Astrocyte of the spinal cord (primary cell): Measurements from ENCODE around the gene UHRF1.
A peak's percentile ranks its signal among the peaks of the same experiment; 100 is the strongest.

Experiments
- DNase-seq: peaks from one replicate; pipeline ENCODE4 v3.0.0; 2011; ENCODE audit warnings: low read depth, low spot score
- H3K4me3 ChIP-seq: 2 replicates; pipeline ENCODE4 v1.5.1; 2011; ENCODE audit warnings: low read depth, mild to moderate bottlenecking, low read length, moderate library complexity
- CTCF ChIP-seq: IDR thresholded peaks from 2 replicates; pipeline ENCODE4 v1.5.1; 2012; ENCODE audit warnings: low read depth, mild to moderate bottlenecking, low read length, inconsistent platforms
- in situ Hi-C: cut with HindIII; loops from 2 replicates; pipeline ENCODE4 v1.10.0; 2017; ENCODE audit warnings: low sequenced_read_pairs

UHRF1 gene

DNA sequence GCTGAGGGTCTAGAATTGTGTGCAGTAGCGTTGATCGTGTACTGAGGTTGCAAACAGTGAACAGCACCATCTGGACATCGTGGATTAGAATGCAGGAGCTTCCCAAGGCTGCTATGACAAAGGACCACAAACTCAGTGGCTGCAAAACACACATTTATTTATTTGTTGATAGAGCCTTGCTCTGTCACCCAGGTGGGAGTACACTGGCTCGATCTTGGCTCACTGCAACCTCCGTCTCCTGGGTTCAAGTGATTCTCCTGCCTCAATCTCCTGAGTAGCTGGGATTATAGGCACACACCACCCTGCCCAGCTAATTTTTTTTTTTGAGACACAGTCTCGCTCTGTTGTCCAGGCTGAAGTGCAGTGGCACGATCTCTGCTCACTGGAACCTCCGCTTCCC lies 2.3 kb upstream of the UHRF1 start:
- in situ Hi-C loops, result no loop called here
- TF ChIP-seq CTCF, result no peak
- no peak overlapping the region for H3K4me3 ChIP-seq
- no peak for DNase-seq

DNA sequence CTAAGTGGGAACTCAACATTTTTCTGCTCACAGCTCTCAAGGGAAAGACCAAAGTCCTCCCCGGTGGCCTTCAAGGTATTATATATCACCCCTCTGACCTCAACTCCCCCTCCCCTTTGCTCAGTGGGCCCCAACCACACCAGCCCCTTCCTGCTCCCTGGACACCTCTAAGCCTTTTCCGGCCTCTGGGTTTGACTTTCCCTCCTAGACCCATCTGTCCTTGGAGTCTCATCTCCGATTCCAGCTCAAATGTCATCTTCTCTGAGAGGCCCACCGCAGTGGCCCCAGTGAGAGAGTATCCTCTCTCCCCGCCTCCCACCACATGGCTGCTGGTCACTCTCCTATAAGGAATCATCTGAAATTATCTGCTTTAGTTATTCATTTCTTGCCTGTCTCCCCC lies 941 bp upstream of the UHRF1 start:
- DNase-seq, result no peak
- in situ Hi-C loops, result no loop called here
- H3K4me3 ChIP-seq, result no peak overlapping the region
- TF ChIP-seq CTCF, result no peak

DNA sequence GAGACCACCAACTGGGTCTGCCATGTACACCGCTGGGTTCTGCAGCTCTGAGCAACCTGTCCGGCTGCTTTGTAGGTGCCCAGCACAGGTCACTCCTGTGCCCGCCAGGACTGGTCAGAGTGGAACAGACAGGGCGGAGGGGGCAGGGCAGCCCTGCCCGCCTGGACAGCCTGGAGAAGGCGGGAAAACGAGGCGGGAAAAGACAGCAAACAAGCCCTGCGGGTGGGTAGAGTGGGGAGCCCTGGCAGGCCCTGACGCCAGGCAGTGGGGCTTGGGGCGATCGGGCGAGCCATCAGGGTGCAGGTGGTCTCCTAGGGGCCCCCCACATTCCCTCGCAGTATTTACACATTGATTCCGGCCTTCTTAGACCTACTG lies 533 bp upstream of the UHRF1 start:
- DNase-seq, result no peak
- no peak overlapping the region for H3K4me3 ChIP-seq
- in situ Hi-C loops, result no loop called here
- no peak for TF ChIP-seq CTCF

- H3K4me3 ChIP-seq, result peak overlapping the region; percentile 50
- no peak for TF ChIP-seq CTCF
- DNase-seq, result peak; percentile 93
- in situ Hi-C loops, result no loop called here
Measured at GRCh38 chr19:4909897-4910593, 744 bp downstream of the UHRF1 start.

- DNase-seq, result peak; percentile 82
- in situ Hi-C loops, result no loop called here
- peak overlapping the region; percentile 41 for H3K4me3 ChIP-seq
- TF ChIP-seq CTCF, result no peak
Measured at GRCh38 chr19:4910594-4911281, 1.4 kb downstream of the UHRF1 start.

DNA sequence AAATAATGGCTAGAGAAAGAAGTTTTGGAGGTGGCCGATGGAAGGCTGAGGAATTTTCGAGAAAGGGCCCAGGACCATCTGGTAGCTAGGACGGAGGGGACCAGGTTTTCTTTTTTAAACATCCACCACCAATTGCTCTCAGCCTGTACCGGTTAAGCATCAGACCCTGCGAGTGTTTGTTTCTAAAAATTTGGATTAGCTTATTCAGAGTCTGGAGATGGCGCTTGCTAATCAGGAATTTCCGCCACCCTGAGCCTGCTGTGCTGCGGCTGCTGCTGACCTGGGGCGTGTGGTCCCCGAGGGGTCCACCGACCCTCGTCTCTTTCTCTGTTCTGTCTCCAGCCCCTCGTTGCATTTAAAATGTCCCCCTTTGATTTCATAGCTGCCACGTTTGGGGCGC lies 2.0 kb downstream of the UHRF1 start:
- no peak for TF ChIP-seq CTCF
- in situ Hi-C loops, result no loop called here
- H3K4me3 ChIP-seq, result peak overlapping the region; percentile 41
- no peak for DNase-seq
